ENCODE results near the gene JAKMIP1.

Gene JAKMIP1

GRCh38 chr4:6184169-6184568, 16.2 kb downstream of the JAKMIP1 start:
- Histone ChIP-seq H3K9ac (ENCODE audit: low read depth, low read length, poor library complexity, severe bottlenecking) (peak overlapping the region; percentile 18), H3F3A (ENCODE audit: low read depth) (no peaks in the 10 kb centered on the region), H3K9me2 (replicated peaks; ENCODE audit: low read depth, low read length) (no peaks in the 10 kb centered on the region), H3K9me3 (ENCODE audit: insufficient read depth, low read depth, low read length) (no peaks in the 10 kb centered on the region), H3K36me3 (ENCODE audit: insufficient read depth, low read length) (no peaks in the 10 kb centered on the region), H3K79me2 (ENCODE audit: insufficient read depth, low read length) (no peaks in the 10 kb centered on the region), H4K20me1 (ENCODE audit: insufficient read depth, low read length, poor library complexity, severe bottlenecking) (no peaks in the 10 kb centered on the region), H3K27me3 (ENCODE audit: insufficient read depth, low read length, poor library complexity, severe bottlenecking) (no peaks in the 10 kb centered on the region), H3K4me1 (ENCODE audit: insufficient read depth, low read length, poor library complexity, severe bottlenecking) (peaks cover 44% of the 10 kb centered on the region), H3K4me2 (ENCODE audit: low read depth, low read length, poor library complexity, severe bottlenecking) (peak overlapping the region; percentile 39), H2AFZ (ENCODE audit: low read length) (no peak overlapping the region), H3K4me3 (ENCODE audit: low read length, poor library complexity, severe bottlenecking) (no peak overlapping the region)
- TF ChIP-seq EZH2phosphoT487 (IDR thresholded peaks at IDR 0.05; ENCODE audit: borderline replicate concordance): no peak
- no peak for TF ChIP-seq CTCF (conservative IDR thresholded peaks at IDR 0.05; ENCODE audit: low read length)

GRCh38 chr4:6183740-6184139, 16.6 kb downstream of the JAKMIP1 start:
- TF ChIP-seq EZH2phosphoT487 (IDR thresholded peaks at IDR 0.05; ENCODE audit: borderline replicate concordance) (no peak), CTCF (conservative IDR thresholded peaks at IDR 0.05; ENCODE audit: low read length) (no peak)
- Histone ChIP-seq H3K4me1 (ENCODE audit: insufficient read depth, low read length, poor library complexity, severe bottlenecking) (peaks cover 49% of the 10 kb centered on the region), H4K20me1 (ENCODE audit: insufficient read depth, low read length, poor library complexity, severe bottlenecking) (no peaks in the 10 kb centered on the region), H3F3A (ENCODE audit: low read depth) (no peaks in the 10 kb centered on the region), H2AFZ (ENCODE audit: low read length) (no peak overlapping the region), H3K79me2 (ENCODE audit: insufficient read depth, low read length) (no peaks in the 10 kb centered on the region), H3K27me3 (ENCODE audit: insufficient read depth, low read length, poor library complexity, severe bottlenecking) (no peaks in the 10 kb centered on the region), H3K9me2 (replicated peaks; ENCODE audit: low read depth, low read length) (no peaks in the 10 kb centered on the region), H3K4me2 (ENCODE audit: low read depth, low read length, poor library complexity, severe bottlenecking) (peak overlapping the region; percentile 39), H3K4me3 (ENCODE audit: low read length, poor library complexity, severe bottlenecking) (peak overlapping the region; percentile 10), H3K9ac (ENCODE audit: low read depth, low read length, poor library complexity, severe bottlenecking) (peak overlapping the region; percentile 18), H3K36me3 (ENCODE audit: insufficient read depth, low read length) (no peaks in the 10 kb centered on the region), H3K9me3 (ENCODE audit: insufficient read depth, low read depth, low read length) (no peaks in the 10 kb centered on the region)

GRCh38 chr4:6182376-6183280, 17.7 kb downstream of the JAKMIP1 start:
- Histone ChIP-seq H3K9me3 (ENCODE audit: insufficient read depth, low read depth, low read length) (no peaks in the 10 kb centered on the region), H3F3A (ENCODE audit: low read depth) (no peaks in the 10 kb centered on the region), H3K9me2 (replicated peaks; ENCODE audit: low read depth, low read length) (no peaks in the 10 kb centered on the region), H3K4me2 (ENCODE audit: low read depth, low read length, poor library complexity, severe bottlenecking) (no peak overlapping the region), H2AFZ (ENCODE audit: low read length) (no peak overlapping the region), H4K20me1 (ENCODE audit: insufficient read depth, low read length, poor library complexity, severe bottlenecking) (no peaks in the 10 kb centered on the region), H3K27me3 (ENCODE audit: insufficient read depth, low read length, poor library complexity, severe bottlenecking) (no peaks in the 10 kb centered on the region), H3K4me1 (ENCODE audit: insufficient read depth, low read length, poor library complexity, severe bottlenecking) (peaks cover 50% of the 10 kb centered on the region), H3K4me3 (ENCODE audit: low read length, poor library complexity, severe bottlenecking) (no peak overlapping the region), H3K79me2 (ENCODE audit: insufficient read depth, low read length) (no peaks in the 10 kb centered on the region), H3K36me3 (ENCODE audit: insufficient read depth, low read length) (no peaks in the 10 kb centered on the region), H3K9ac (ENCODE audit: low read depth, low read length, poor library complexity, severe bottlenecking) (no peak overlapping the region)
- no peak for TF ChIP-seq CTCF (conservative IDR thresholded peaks at IDR 0.05; ENCODE audit: low read length)
- TF ChIP-seq EZH2phosphoT487 (IDR thresholded peaks at IDR 0.05; ENCODE audit: borderline replicate concordance): no peak

All from Loucy (cell line).